ENCODE measurements around the gene FBLN5. TPM values are rescaled to one million over a fixed set of nuclear protein-coding genes. Genes with fewer than 3 reads are reported as not detected.

Gene FBLN5
- total RNA-seq, 4 donors from 2014 or later = 109 to 215 (median 186) TPM

DNA sequence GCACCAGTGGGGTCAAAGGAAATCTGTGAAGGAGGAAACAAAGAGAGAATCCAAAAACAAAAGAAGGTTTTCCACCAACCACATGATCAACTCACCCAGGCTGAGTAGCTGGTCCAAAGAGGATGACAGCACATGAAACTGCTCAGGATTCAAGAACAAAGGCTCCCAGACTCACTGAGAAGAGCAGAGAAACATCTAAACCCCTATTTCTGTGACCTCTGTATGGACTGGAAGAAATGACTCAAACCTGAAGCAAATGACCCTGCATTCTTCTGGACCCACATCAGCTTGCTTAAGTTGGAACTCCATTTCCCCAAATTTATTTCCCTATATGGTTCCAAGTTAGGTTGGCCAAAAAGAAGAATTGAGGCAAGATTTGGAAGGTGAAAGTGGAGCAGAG, 106.4 kb downstream of the FBLN5 start:
- H3K36me3 ChIP-seq = no peaks in the 10 kb centered on the region
- no peak overlapping the region for H3K27ac ChIP-seq
- no peak for TF ChIP-seq POLR2A (IDR thresholded peaks at IDR 0.05)
- TF ChIP-seq, protein P1, sequence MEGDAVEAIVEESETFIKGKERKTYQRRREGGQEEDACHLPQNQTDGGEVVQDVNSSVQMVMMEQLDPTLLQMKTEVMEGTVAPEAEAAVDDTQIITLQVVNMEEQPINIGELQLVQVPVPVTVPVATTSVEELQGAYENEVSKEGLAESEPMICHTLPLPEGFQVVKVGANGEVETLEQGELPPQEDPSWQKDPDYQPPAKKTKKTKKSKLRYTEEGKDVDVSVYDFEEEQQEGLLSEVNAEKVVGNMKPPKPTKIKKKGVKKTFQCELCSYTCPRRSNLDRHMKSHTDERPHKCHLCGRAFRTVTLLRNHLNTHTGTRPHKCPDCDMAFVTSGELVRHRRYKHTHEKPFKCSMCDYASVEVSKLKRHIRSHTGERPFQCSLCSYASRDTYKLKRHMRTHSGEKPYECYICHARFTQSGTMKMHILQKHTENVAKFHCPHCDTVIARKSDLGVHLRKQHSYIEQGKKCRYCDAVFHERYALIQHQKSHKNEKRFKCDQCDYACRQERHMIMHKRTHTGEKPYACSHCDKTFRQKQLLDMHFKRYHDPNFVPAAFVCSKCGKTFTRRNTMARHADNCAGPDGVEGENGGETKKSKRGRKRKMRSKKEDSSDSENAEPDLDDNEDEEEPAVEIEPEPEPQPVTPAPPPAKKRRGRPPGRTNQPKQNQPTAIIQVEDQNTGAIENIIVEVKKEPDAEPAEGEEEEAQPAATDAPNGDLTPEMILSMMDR (IDR thresholded peaks at IDR 0.05) = no peak
- TF ChIP-seq EP300 (IDR thresholded peaks at IDR 0.05) = no peak
- H3K4me3 ChIP-seq = no peak overlapping the region
- H3K9me3 ChIP-seq = no peaks in the 10 kb centered on the region
- DNase-seq (ENCODE audit: low spot score in 2 of 2) = no peak
- H3K27me3 ChIP-seq = peaks cover 0 to 4% of the 10 kb centered on the region in 2 donors
- H3K4me1 ChIP-seq = peaks cover 0 to 12% (median 0%) of the 10 kb centered on the region in 4 donors

DNA sequence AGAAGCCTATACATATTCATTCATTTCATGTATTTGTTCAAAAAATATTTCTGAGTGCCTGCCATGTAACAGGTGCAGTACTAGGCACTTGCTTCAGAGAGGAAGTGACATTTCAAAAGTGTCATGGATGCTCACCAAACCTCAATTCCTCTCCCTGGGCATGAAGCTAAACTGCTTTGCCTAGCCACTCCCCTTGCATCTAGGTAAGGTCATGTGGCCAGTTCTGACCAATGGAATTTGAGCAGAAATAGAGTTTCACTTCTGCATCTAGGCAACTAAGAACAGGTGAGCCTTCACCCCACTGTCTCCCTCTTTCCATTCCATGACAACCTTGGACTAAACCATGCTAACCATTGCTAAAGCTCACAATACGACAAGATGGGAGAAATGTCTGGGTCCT, 107.7 kb downstream of the FBLN5 start:
- no peak for DNase-seq (ENCODE audit: low spot score in 2 of 2)
- Histone ChIP-seq H3K27ac (no peak overlapping the region), H3K9me3 (no peaks in the 10 kb centered on the region), H3K4me3 (no peak overlapping the region), H3K4me1 (peaks cover 0 to 15% (median 2%) of the 10 kb centered on the region in 4 donors), H3K27me3 (peaks cover 0 to 4% of the 10 kb centered on the region in 2 donors), H3K36me3 (no peaks in the 10 kb centered on the region)
- TF ChIP-seq, protein P1 (IDR thresholded peaks at IDR 0.05) = no peak
- no peak for TF ChIP-seq EP300 (IDR thresholded peaks at IDR 0.05)
- TF ChIP-seq POLR2A (IDR thresholded peaks at IDR 0.05) = no peak
- WGBS, 2 donors = 94 to 96% methylated on average over 1 of the region's 1 CpG

DNA sequence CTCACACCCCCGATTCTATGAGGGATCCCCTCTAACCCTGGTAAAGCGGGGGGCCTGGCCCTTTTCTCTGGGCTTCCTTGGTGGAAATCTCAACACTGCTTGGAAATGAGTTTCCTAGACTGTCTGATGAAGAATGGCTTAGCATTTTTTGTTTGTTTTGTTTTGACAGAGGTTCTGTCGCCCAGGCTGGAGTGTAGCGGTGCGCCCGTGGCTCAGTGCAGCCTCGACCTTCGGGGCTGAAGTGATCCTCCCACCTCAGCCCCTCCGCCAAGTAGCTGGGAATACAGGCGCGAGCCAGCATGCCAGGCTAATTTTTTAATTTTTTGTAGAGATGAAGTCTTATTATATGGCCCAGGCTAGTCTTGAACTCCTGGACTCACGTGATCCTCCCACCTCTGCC, 110.4 kb downstream of the FBLN5 start:
- peak overlapping the region in 3 of 4 donors; percentile 76 to 90 (median 88) for H3K27ac ChIP-seq
- H3K27me3 ChIP-seq = peaks cover 0 to 4% of the 10 kb centered on the region in 2 donors
- peak overlapping the region; percentile 36 to 77 (median 66) for H3K4me3 ChIP-seq
- peaks cover 0 to 15% (median 2%) of the 10 kb centered on the region in 4 donors for H3K4me1 ChIP-seq
- no peak for DNase-seq (ENCODE audit: low spot score in 2 of 2)
- no peaks in the 10 kb centered on the region for H3K36me3 ChIP-seq
- TF ChIP-seq EP300 (IDR thresholded peaks at IDR 0.05) (no peak), POLR2A (IDR thresholded peaks at IDR 0.05) (no peak)
- TF ChIP-seq, protein P1 (IDR thresholded peaks at IDR 0.05) = no peak
- WGBS, 2 donors = 47 to 56% methylated on average over 12 of the region's 12 CpGs
- peaks cover 0 to 3% (median 0%) of the 10 kb centered on the region in 4 donors for H3K9me3 ChIP-seq

DNA sequence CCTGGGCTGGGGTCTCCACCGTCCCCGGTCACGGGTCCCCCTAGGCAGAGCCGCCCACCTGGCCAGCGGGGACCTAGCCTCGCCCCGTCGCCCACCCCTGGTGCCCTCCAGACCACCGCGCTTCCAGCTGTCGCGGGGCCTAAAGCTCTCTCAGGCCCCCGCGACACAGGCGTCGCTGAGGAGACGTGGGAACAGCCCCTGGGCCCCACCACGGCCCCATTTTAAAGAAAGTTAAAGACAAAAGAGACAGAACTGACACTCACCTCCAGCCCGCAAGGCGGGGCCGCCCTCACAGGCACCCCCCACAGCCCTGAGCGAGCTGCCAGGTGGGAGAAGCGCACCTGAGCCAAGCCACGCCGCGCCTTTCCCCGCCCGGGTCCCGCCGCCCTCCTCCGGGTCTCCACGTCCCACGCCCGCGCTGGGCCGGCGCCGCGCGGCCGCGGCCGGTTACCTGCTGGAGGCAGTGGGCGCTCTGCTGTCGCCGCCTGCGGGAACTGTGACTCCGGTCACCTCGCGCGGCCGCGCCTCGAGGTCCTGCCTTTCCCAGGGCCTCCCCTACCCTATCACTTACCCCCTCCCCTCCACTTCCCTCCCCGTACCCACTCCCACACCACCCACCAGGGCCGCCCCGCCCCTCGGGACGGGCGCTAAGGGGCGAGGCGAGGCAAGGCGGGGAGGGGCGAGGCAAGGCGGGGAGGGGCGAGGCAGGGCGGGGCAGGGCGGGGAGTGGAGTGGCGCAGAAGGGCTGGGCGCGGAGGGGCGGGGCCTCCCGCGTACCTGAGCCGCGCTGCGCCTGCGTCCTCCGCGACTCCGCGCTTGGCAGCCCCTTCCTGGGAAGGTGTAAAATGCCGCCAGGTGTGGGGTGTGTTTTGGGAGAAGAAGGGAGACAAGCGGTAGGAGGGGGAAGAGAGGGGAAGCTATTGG, 111.3 kb downstream of the FBLN5 start:
- H3K27me3 ChIP-seq = peaks cover 0 to 4% of the 10 kb centered on the region in 2 donors
- no peaks in the 10 kb centered on the region for H3K36me3 ChIP-seq
- H3K27ac ChIP-seq = peak overlapping the region; percentile 76 to 90 (median 87)
- peak in 1 of 2 donors; percentile 57 for DNase-seq (ENCODE audit: low spot score in 2 of 2)
- peak overlapping the region; percentile 36 to 77 (median 66) for H3K4me3 ChIP-seq
- TF ChIP-seq POLR2A (IDR thresholded peaks at IDR 0.05) (no peak), EP300 (IDR thresholded peaks at IDR 0.05) (peak in 1 of 2 donors; percentile 27)
- TF ChIP-seq, protein P1 (IDR thresholded peaks at IDR 0.05) = no peak
- H3K4me1 ChIP-seq = peaks cover 0 to 16% (median 2%) of the 10 kb centered on the region in 4 donors
- WGBS, 2 donors = 3% methylated on average over 41 to 74 of the region's 84 CpGs
- peaks cover 0 to 3% (median 0%) of the 10 kb centered on the region in 4 donors for H3K9me3 ChIP-seq
